IMR-90 (cell line): ENCODE results near the gene PCID2. TPM values are rescaled to one million over a fixed set of nuclear protein-coding genes. Genes with fewer than 3 reads are reported as not detected.

Experiments
- ATAC-seq: fragments of 200-7000 bp; cut with Tn5 transposase; 2 replicates; pipeline ENCODE4 v1.9.1; 2020; ENCODE audit warnings: low read depth, mild to moderate bottlenecking, moderate library complexity
- BruUV-seq: library from RNA; stranded (reverse); fragments of 400-500 nt; replicated peaks from 2 replicates; lab custom pipeline; 2021; lab: Mats Ljungman, UMichigan
- CTCF ChIA-PET: fragments of 300-600 bp; formaldehyde crosslinking; extraction: SDS; loops from one replicate; lab custom pipeline; 2021; ENCODE audit warnings: antibody characterized with exemption; lab: Yijun Ruan, JAX
- POLR2A ChIA-PET: fragments of 300-600 bp; sonication (Branson Sonifier 250); formaldehyde crosslinking; loops from one replicate; lab custom pipeline; 2022; ENCODE audit warnings: antibody characterized with exemption; ENCODE audit not compliant: unreplicated experiment; lab: Charles Lee
- DNase-seq: peaks from one replicate; pipeline ENCODE4 v3.0.0; 2013
- H2AFZ ChIP-seq: replicated peaks from 2 replicates; pipeline ENCODE3; 2013; ENCODE audit warnings: low read length, mild to moderate bottlenecking; ENCODE audit not compliant: poor library complexity
- H2AK5ac ChIP-seq: 2 replicates; pipeline ENCODE4 v1.6.1; 2013; ENCODE audit warnings: low read depth, low read length, inconsistent platforms
- H2AK9ac ChIP-seq: replicated peaks from 2 replicates; pipeline ENCODE3; 2013; ENCODE audit warnings: mild to moderate bottlenecking, low read depth, low read length, moderate library complexity; ENCODE audit not compliant: poor library complexity
- H2BK120ac ChIP-seq: 2 replicates; pipeline ENCODE4 v1.6.1; 2013; ENCODE audit warnings: low read depth, low read length, inconsistent platforms
- H2BK15ac ChIP-seq: 3 replicates; pipeline ENCODE4 v1.6.1; 2013; ENCODE audit warnings: low read depth, low read length, inconsistent platforms
- H2BK20ac ChIP-seq: 2 replicates; pipeline ENCODE4 v1.6.1; 2013; ENCODE audit warnings: low read depth, mild to moderate bottlenecking, inconsistent platforms, low read length, moderate library complexity
- H2BK5ac ChIP-seq: 2 replicates; pipeline ENCODE4 v1.6.1; 2013; ENCODE audit warnings: mild to moderate bottlenecking, low read depth, low read length, inconsistent platforms; ENCODE audit not compliant: poor library complexity, severe bottlenecking
- H3K14ac ChIP-seq: replicated peaks from 2 replicates; pipeline ENCODE4 v1.6.1; 2013; ENCODE audit warnings: low read depth, low read length, inconsistent platforms
- H3K18ac ChIP-seq: 2 replicates; pipeline ENCODE4 v1.6.1; 2013; ENCODE audit warnings: low read depth, low read length, control low read depth
- H3K23ac ChIP-seq: 2 replicates; pipeline ENCODE4 v1.6.1; 2013; ENCODE audit warnings: low read depth, low read length, inconsistent platforms
- H3K27ac ChIP-seq: 2 replicates; pipeline ENCODE4 v1.5.1; 2013; ENCODE audit warnings: mild to moderate bottlenecking, control low read depth, low read length; ENCODE audit not compliant: insufficient read depth
- H3K27me3 ChIP-seq: 2 replicates; pipeline ENCODE4 v1.6.1; 2013; ENCODE audit warnings: low read length; ENCODE audit not compliant: control insufficient read depth, insufficient read depth
- H3K36me3 ChIP-seq: 2 replicates; pipeline ENCODE4 v1.6.1; 2013; ENCODE audit warnings: low read length, mixed read lengths; ENCODE audit not compliant: control insufficient read depth, insufficient read depth
- H3K4ac ChIP-seq: 2 replicates; pipeline ENCODE4 v1.6.1; 2013; ENCODE audit warnings: low read depth, low read length, inconsistent platforms
- H3K4me1 ChIP-seq: 2 replicates; pipeline ENCODE4 v1.6.1; 2013; ENCODE audit warnings: low read length, mixed read lengths; ENCODE audit not compliant: control insufficient read depth, insufficient read depth
- H3K4me2 ChIP-seq: 2 replicates; pipeline ENCODE4 v1.6.1; 2013; ENCODE audit warnings: low read depth, mild to moderate bottlenecking, control low read depth, low read length, moderate library complexity
- H3K4me3 ChIP-seq: 2 replicates; pipeline ENCODE4 v1.5.1; 2013; ENCODE audit warnings: low read depth, mild to moderate bottlenecking, control low read depth, low read length, moderate library complexity; ENCODE audit not compliant: insufficient read depth
- H3K56ac ChIP-seq: 2 replicates; pipeline ENCODE4 v1.6.1; 2013; ENCODE audit warnings: low read length, inconsistent platforms; ENCODE audit not compliant: insufficient read depth; ENCODE audit errors: extremely low read depth
- H3K79me1 ChIP-seq, 2 experiments: 2 replicates each; pipeline ENCODE4 v1.6.1; 2013; ENCODE audit warnings: low read length in 2 of 2, inconsistent platforms in 1 of 2, low read depth in 1 of 2
- H3K9ac ChIP-seq: 2 replicates; pipeline ENCODE4 v1.6.1; 2013; ENCODE audit warnings: low read depth, low read length, control low read depth
- H3K9me1 ChIP-seq: 2 replicates; pipeline ENCODE4 v1.6.1; 2013; ENCODE audit warnings: low read length, inconsistent platforms; ENCODE audit not compliant: insufficient read depth
- H3K9me3 ChIP-seq: 2 replicates; pipeline ENCODE4 v1.6.1; 2013; ENCODE audit warnings: low read length; ENCODE audit not compliant: control insufficient read depth, insufficient read depth
- H4K20me1 ChIP-seq: 2 replicates; pipeline ENCODE4 v1.6.1; 2013; ENCODE audit warnings: low read length, inconsistent platforms; ENCODE audit not compliant: insufficient read depth
- H4K5ac ChIP-seq: 2 replicates; pipeline ENCODE4 v1.6.1; 2013; ENCODE audit warnings: mild to moderate bottlenecking, low read depth, low read length, control low read depth
- H4K8ac ChIP-seq, 2 experiments: 2 replicates each; pipeline ENCODE4 v1.6.1; 2013; ENCODE audit warnings: low read depth in 2 of 2, low read length in 2 of 2, control low read depth in 1 of 2, inconsistent platforms in 1 of 2
- H4K91ac ChIP-seq: 2 replicates; pipeline ENCODE4 v1.6.1; 2013; ENCODE audit warnings: low read depth, low read length, inconsistent platforms; ENCODE audit not compliant: insufficient read depth
- BHLHE40 ChIP-seq: fragments of 150-350 bp; IDR thresholded peaks from 2 replicates; pipeline ENCODE4 v1.6.1; 2016; ENCODE audit warnings: mild to moderate bottlenecking, low read depth, low read length
- CEBPB ChIP-seq: IDR thresholded peaks from 2 replicates; pipeline ENCODE4 v1.6.1; 2012; ENCODE audit warnings: low read depth, low read length, improper control_type of control experiment
- CHD1 ChIP-seq: IDR thresholded peaks from 2 replicates; pipeline ENCODE4 v1.6.1; 2012; ENCODE audit warnings: low read depth, low read length, improper control_type of control experiment
- ELK1 ChIP-seq: fragments of 150-350 bp; IDR thresholded peaks from 2 replicates; pipeline ENCODE4 v1.6.1; 2016; ENCODE audit warnings: low read depth, mild to moderate bottlenecking, low read length, moderate library complexity, borderline replicate concordance
- MAFK ChIP-seq: IDR thresholded peaks from 2 replicates; pipeline ENCODE4 v1.6.1; 2012; ENCODE audit warnings: low read depth, low read length, improper control_type of control experiment
- MXI1 ChIP-seq: IDR thresholded peaks from 2 replicates; pipeline ENCODE4 v1.6.1; 2012; ENCODE audit warnings: low read depth, mild to moderate bottlenecking, low read length, moderate library complexity, borderline replicate concordance
- NFE2L2 ChIP-seq: fragments of 150-350 bp; IDR thresholded peaks from 2 replicates; pipeline ENCODE4 v1.6.1; 2016; ENCODE audit warnings: low read depth, mild to moderate bottlenecking, low read length
- POLR2A ChIP-seq: IDR thresholded peaks from 2 replicates; pipeline ENCODE4 v1.6.1; 2012; ENCODE audit warnings: mild to moderate bottlenecking, low read depth, low read length
- RAD21 ChIP-seq: IDR thresholded peaks from 2 replicates; pipeline ENCODE4 v1.6.1; 2012; ENCODE audit warnings: low read length, improper control_type of control experiment
- RCOR1 ChIP-seq: IDR thresholded peaks from 2 replicates; pipeline ENCODE4 v1.6.1; 2012; ENCODE audit warnings: mild to moderate bottlenecking, low read length, improper control_type of control experiment; ENCODE audit not compliant: insufficient replicate concordance
- RFX5 ChIP-seq: IDR thresholded peaks from 2 replicates; pipeline ENCODE4 v1.8.0; 2012; ENCODE audit warnings: low read depth, mild to moderate bottlenecking, low read length, moderate library complexity
- SMC3 ChIP-seq: fragments of 150-350 bp; IDR thresholded peaks from 2 replicates; pipeline ENCODE4 v1.6.1; 2016; ENCODE audit warnings: low read depth, mild to moderate bottlenecking, antibody characterized with exemption, low read length, moderate library complexity
- USF2 ChIP-seq: fragments of 150-350 bp; IDR thresholded peaks from 2 replicates; pipeline ENCODE4 v1.6.1; 2017; ENCODE audit warnings: mild to moderate bottlenecking, antibody characterized with exemption, low read length, low read depth
- WGBS, 2 experiments: methylation state at CpG; one replicate each; pipeline versions ENCODE4 v1.1.5 to v1.1.7; 2013; ENCODE audit warnings: missing lambda C conversion rate in 2 of 2; ENCODE audit not compliant: insufficient read length in 1 of 2; ENCODE audit errors: extremely low coverage in 2 of 2; 5-methylcytosine and 5-hydroxymethylcytosine counted together
- dilution Hi-C: fragments of 300-500 bp; cut with HindIII; formaldehyde crosslinking; loops from one replicate; pipeline ENCODE4 v1.14.3; 2018; ENCODE audit warnings: low sequenced_read_pairs; ENCODE audit not compliant: unreplicated experiment
- in situ Hi-C: fragments of 300-500 bp; cut with MboI; formaldehyde crosslinking; loops from 3 replicates; pipeline ENCODE4 v1.14.3; 2019; ENCODE audit warnings: low sequenced_read_pairs, inconsistent platforms, mixed read lengths
- intact Hi-C: fragments of 100-400 bp; cut with micrococcal nuclease; formaldehyde crosslinking; loops from 2 replicates; pipeline ENCODE4 v1.10.0; 2022
- polyA plus RNA-seq, 3 experiments: library from polyadenylated mRNA; depleted of rRNA; stranded (reverse); fragments of >200 nt; gene quantifications; 2 replicates each; pipeline ENCODE4 v1.2.3, GENCODE V29; 2012; ENCODE audit warnings: low replicate concordance in 1 of 3
- total RNA-seq: library from RNA; depleted of rRNA; stranded (reverse); fragments of >200 nt; gene quantifications from 2 replicates; pipeline ENCODE4 v1.2.3, GENCODE V29; 2012

Gene PCID2
- total and polyA plus RNA-seq, 2 of the 4 experiments (the other 2 are of a cell fraction): 83.5 to 90.9 TPM

DNA sequence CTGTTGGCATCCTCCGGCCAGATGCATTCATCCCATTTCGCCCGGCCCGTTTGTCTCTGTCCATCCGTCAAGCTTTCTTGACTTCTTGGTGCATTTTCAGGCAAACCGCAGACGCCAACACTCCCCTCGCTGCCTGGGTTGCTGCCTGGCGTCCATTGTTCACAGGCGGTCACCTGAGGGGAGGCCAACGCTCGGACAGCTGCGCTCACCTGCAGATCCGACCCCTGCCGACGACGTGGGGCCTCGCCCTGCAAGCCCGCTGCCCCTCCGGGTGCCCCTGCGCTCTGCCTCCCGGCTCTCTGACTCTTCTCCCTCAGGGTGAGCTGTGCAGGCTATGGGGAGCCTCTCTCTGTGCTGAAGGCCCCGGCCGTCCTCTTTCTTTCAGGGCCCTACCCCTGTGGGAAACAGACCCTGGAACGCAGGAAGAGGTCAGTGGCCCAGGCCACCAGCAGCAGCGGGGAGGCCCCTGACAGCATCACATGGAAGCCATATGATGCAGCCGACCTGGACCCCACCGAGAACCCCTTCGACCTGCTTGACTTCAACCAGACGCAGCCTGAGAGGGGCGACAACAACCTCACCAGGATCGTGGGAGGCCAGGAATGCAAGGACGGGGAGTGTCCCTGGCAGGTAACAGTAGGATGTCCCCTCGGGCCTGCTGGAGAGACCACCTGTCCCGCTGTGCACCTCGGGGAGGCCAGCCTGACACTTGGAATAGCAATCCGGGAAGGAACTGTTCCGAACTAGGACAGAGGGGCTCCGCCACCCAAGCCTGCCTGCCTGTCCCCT lies 64.8 kb downstream of the PCID2 start (continued):
- TF ChIP-seq MXI1: no peak

GRCh38 chr13:113142876-113143275 lies 65.6 kb downstream of the PCID2 start:
- 82% methylated on average over 7 of the region's 7 CpGs; no CpG with 5 or more reads in 1 of the 2 experiments for WGBS, 2 experiments
- Histone ChIP-seq H2AK9ac (no peak overlapping the region), H3K9me3 (no peaks in the 10 kb centered on the region), H3K36me3 (0 out of 2 replicates have a peak, but pooled peaks cover 1% of the 10 kb centered on the region), H3K9ac (no peak overlapping the region), H3K9me1 (no peaks in the 10 kb centered on the region; the same call in 1 of the 2 replicates), H4K91ac (no peak overlapping the region), H3K14ac (no peak overlapping the region), H4K5ac (no peak overlapping the region), H2BK5ac (no peak overlapping the region), H3K27ac (no peak overlapping the region), H2AFZ (peak overlapping the region; percentile 21), H3K4ac (no peak overlapping the region), H2BK20ac (no peak overlapping the region), H4K8ac (no peak overlapping the region), H2BK15ac (no peak overlapping the region), H3K27me3 (peaks cover 4% of the 10 kb centered on the region; the same call in 1 of the 2 replicates), H3K56ac (no peak overlapping the region), H3K23ac (no peak overlapping the region), H3K4me3 (no peak overlapping the region), H2BK120ac (no peak overlapping the region), H3K79me1 (no peaks in the 10 kb centered on the region), H3K4me2 (no peak overlapping the region), H3K4me1 (no peaks in the 10 kb centered on the region), H4K20me1 (no peaks in the 10 kb centered on the region), H2AK5ac (no peak overlapping the region), H3K18ac (no peak overlapping the region)
- no peak for ATAC-seq
- no TSS peak for BruUV-seq
- DNase-seq: no peak
- in situ Hi-C loops: no loop called here
- ChIA-PET CTCF (interaction anchor here (0.6 kb wide), 2 partner anchors 16 to 23 kb away, joined by 3 to 10 read pairs; no protein-coding TSS in a partner anchor), POLR2A (no interaction called here)
- dilution Hi-C loops: no loop called here
- intact Hi-C loops: no loop called here
- no peak for TF ChIP-seq NFE2L2
- no peak for TF ChIP-seq ELK1
- TF ChIP-seq POLR2A: no peak
- no peak for TF ChIP-seq CHD1
- no peak for TF ChIP-seq RAD21
- TF ChIP-seq USF2: no peak
- TF ChIP-seq SMC3: no peak
- no peak for TF ChIP-seq BHLHE40
- TF ChIP-seq RCOR1: no peak
- TF ChIP-seq MXI1: no peak
- TF ChIP-seq CEBPB: no peak
- no peak for TF ChIP-seq RFX5
- TF ChIP-seq MAFK: no peak
